GM12878 (cell line): ENCODE measurements around the gene KLF3. TPM values are rescaled to one million over a fixed set of nuclear protein-coding genes. Genes with fewer than 3 reads are reported as not detected.

Source experiments
- ATAC-seq: fragments of 200-7000 bp; cut with Tn5 transposase; 3 replicates; pipeline ENCODE4 v1.9.1; 2020; ENCODE audit warnings: mild to moderate bottlenecking, moderate library complexity
- BruUV-seq: library from RNA; stranded (reverse); fragments of 400-500 nt; replicated peaks from 2 replicates; lab custom pipeline; 2021; lab: Mats Ljungman, UMichigan
- CTCF ChIA-PET: fragments of 300-600 bp; sonication (Branson Sonifier 250); formaldehyde crosslinking; extraction: SDS; loops from one replicate; lab custom pipeline; 2021; ENCODE audit warnings: inconsistent platforms; lab: Yijun Ruan, JAX
- POLR2A ChIA-PET: fragments of 350-600 bp; formaldehyde crosslinking; extraction: SDS; loops from one replicate; lab custom pipeline; 2021; ENCODE audit warnings: inconsistent platforms; lab: Charles Lee
- RAD21 ChIA-PET: fragments of 300-600 bp; sonication (Branson Sonifier 250); formaldehyde crosslinking; loops from one replicate; lab custom pipeline; 2023; ENCODE audit warnings: antibody characterized with exemption; ENCODE audit not compliant: unreplicated experiment; lab: Charles Lee
- SMC1A ChIA-PET: fragments of 300-600 bp; sonication (Branson Sonifier 250); formaldehyde crosslinking; loops from one replicate; lab custom pipeline; 2023; ENCODE audit not compliant: unreplicated experiment, uncharacterized antibody; lab: Charles Lee
- DNase-seq: peaks from one replicate; pipeline ENCODE4 v3.0.0-alpha.2; 2011; ENCODE audit warnings: low read depth, low spot score
- FAIRE-seq: peaks from 3 replicates; lab custom pipeline; 2011; peaks lifted over from hg19 to GRCh38; lab: Jason Lieb, UNC
- H2AFZ ChIP-seq: 2 replicates; pipeline ENCODE4 v1.6.0; 2011; ENCODE audit warnings: low read depth, low read length, control low read depth; ENCODE audit not compliant: control insufficient read depth
- H3K27ac ChIP-seq: 2 replicates; pipeline ENCODE4 v1.5.1; 2011; ENCODE audit warnings: control low read depth; ENCODE audit not compliant: control insufficient read depth, insufficient read depth
- H3K27me3 ChIP-seq, 2 experiments: replicated peaks in 1 of 2; 2 replicates each; pipeline versions ENCODE4 v1.6.0 to v1.6.1; 2011; ENCODE audit warnings: low read length in 1 of 2; ENCODE audit not compliant: control insufficient read depth in 2 of 2, insufficient read depth in 2 of 2
- H3K36me3 ChIP-seq, 2 experiments: 2 replicates each; pipeline ENCODE4 v1.5.1; 2011; ENCODE audit warnings: low read length in 1 of 2; ENCODE audit not compliant: control insufficient read depth in 2 of 2, insufficient read depth in 2 of 2
- H3K4me1 ChIP-seq: 2 replicates; pipeline ENCODE4 v1.6.1; 2011; ENCODE audit warnings: mild to moderate bottlenecking, low read length, moderate library complexity, mixed read lengths; ENCODE audit not compliant: control insufficient read depth, insufficient read depth
- H3K4me2 ChIP-seq: 2 replicates; pipeline ENCODE4 v1.6.0; 2011; ENCODE audit warnings: control low read depth; ENCODE audit not compliant: control insufficient read depth, insufficient read depth
- H3K4me3 ChIP-seq: fragments of 200-600 bp; sonication (generic); 2 replicates; pipeline ENCODE4 v1.5.1; 2016
- H3K79me2 ChIP-seq: 2 replicates; pipeline ENCODE4 v1.6.0; 2011; ENCODE audit warnings: low read length; ENCODE audit not compliant: control insufficient read depth, insufficient read depth
- H3K9ac ChIP-seq: 2 replicates; pipeline ENCODE4 v1.8.0; 2011; ENCODE audit warnings: low read length, control low read depth, mixed read lengths; ENCODE audit not compliant: control insufficient read depth, insufficient read depth
- H3K9me3 ChIP-seq: replicated peaks from 3 replicates; pipeline ENCODE4 v1.5.1; 2011; ENCODE audit warnings: mild to moderate bottlenecking, low read length; ENCODE audit not compliant: control insufficient read depth, insufficient read depth
- H4K20me1 ChIP-seq: 2 replicates; pipeline ENCODE4 v1.6.0; 2011; ENCODE audit not compliant: control insufficient read depth, insufficient read depth
- MTA2 ChIP-seq: fragments of 450-650 bp; IDR thresholded peaks from 2 replicates; pipeline ENCODE4 v1.6.1; 2016; ENCODE audit warnings: low read depth, mild to moderate bottlenecking, moderate library complexity
- NFIC ChIP-seq: IDR thresholded peaks from 2 replicates; pipeline ENCODE4 v1.6.1; 2012; ENCODE audit warnings: low read depth, mild to moderate bottlenecking, inconsistent platforms, low read length, moderate library complexity
- WGBS: methylation state at CpG from one replicate; pipeline ENCODE4 v1.1.6; 2016; ENCODE audit warnings: low lambda C conversion rate; ENCODE audit not compliant: insufficient replicate concordance, insufficient coverage; ENCODE audit errors: missing lambda C conversion rate; 5-methylcytosine and 5-hydroxymethylcytosine counted together
- in situ Hi-C: fragments of 300-500 bp; cut with MboI; formaldehyde crosslinking; loops from 9 replicates; pipeline ENCODE4 v1.14.3; 2018; ENCODE audit warnings: mixed read lengths
- intact Hi-C: fragments of 100-400 bp; cut with micrococcal nuclease; formaldehyde crosslinking; loops from one replicate; pipeline ENCODE4 v1.14.2; 2022; ENCODE audit not compliant: unreplicated experiment
- polyA plus RNA-seq, 11 experiments: library from polyadenylated mRNA; depleted of rRNA in 4 of 11; unstranded in 6 of 11; stranded (reverse) in 5 of 11; fragments of >200 nt; fragmentation: Nextera tagmentation in 4 of 11; fragmentation: Illumina TruSeq in 1 of 11; extraction: Ambion mirVana in 4 of 11; extraction: Trizol in 1 of 11; gene quantifications; 1 replicate in 1 of 11; 2 replicates in 10 of 11; pipeline versions ENCODE4 v1.2.1 to v1.2.3, GENCODE V29; 2011 to 2016; ENCODE audit warnings: inconsistent platforms in 2 of 11, missing spikeins in 2 of 11, low read depth in 1 of 11
- total RNA-seq, 4 experiments: library from RNA; depleted of rRNA in 3 of 4; stranded (reverse); fragments of >200 nt in 3 of 4; fragmentation: Illumina TruSeq in 1 of 4; extraction: Trizol in 1 of 4; gene quantifications; 2 replicates each; pipeline versions ENCODE4 v1.2.1 to v1.2.3, GENCODE V29; 2013 to 2021
- TF ChIP-seq, protein P1 (sequence below): IDR thresholded peaks from 2 replicates; pipeline ENCODE4 v1.6.1; 2011; ENCODE audit warnings: borderline replicate concordance, low read depth, mild to moderate bottlenecking, moderate library complexity, low read length; ENCODE audit not compliant: insufficient read depth, poor library complexity, severe bottlenecking

Gene KLF3
- total and polyA plus RNA-seq, 10 of the 15 experiments (the other 5 are each of a cell fraction or from before 2014, with no cell fraction given), result 1.4 to 5.8 (median 2.1) TPM

DNA sequence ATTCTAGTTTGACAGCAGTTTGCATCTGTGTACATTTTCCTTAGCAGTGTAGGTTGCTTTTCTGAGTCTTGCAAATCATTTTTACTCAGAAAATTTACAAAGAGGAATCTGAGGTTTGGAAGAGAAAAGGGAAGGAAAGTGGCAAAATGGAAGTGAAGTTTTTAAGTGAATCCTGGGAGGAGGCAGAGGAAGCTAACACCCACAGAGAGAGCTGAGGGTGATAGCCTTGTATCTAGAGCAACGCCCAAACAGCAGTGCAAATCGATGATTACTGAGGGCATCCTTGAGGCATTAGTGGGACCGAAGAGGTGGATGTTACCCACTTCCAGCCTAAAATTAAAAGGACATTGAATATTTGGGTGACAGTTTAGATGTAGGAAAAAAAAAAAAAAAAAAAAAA lies 31.8 kb downstream of the KLF3 start:
- no peaks in the 10 kb centered on the region for H3K79me2 ChIP-seq

DNA sequence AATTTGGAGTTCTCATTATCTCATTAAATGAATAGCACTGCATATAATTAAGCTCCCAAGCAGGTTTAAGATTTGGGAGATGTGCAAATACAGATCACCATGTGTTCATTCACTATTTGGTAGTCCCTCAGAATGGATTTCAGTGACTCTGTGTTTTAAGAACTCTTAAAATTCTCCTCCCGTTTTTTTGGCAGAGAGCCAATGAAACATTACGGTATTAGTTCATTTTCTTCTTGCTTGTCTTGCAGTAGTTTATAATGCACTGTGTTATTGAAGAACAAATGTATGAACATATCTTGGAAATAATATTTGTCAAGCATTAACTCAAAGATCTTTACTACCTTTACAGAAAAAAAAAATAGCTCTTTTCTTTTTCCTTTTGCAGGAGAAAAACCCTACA lies 32.7 kb downstream of the KLF3 start:
- ChIA-PET POLR2A (no interaction called here), SMC1A (interaction anchor here (0.6 to 1.3 kb wide), 4 partner anchors 15 to 638 kb away, joined by 3 to 4 read pairs (median 4); no protein-coding TSS in a partner anchor), RAD21 (no interaction called here), CTCF (interaction anchor here (0.9 to 2.8 kb wide), 2 partner anchors 22 to 227 kb away, joined by 3 to 11 read pairs; no protein-coding TSS in a partner anchor)
- no peak overlapping the region for H2AFZ ChIP-seq
- H4K20me1 ChIP-seq, result no peaks in the 10 kb centered on the region
- TF ChIP-seq, protein P1, sequence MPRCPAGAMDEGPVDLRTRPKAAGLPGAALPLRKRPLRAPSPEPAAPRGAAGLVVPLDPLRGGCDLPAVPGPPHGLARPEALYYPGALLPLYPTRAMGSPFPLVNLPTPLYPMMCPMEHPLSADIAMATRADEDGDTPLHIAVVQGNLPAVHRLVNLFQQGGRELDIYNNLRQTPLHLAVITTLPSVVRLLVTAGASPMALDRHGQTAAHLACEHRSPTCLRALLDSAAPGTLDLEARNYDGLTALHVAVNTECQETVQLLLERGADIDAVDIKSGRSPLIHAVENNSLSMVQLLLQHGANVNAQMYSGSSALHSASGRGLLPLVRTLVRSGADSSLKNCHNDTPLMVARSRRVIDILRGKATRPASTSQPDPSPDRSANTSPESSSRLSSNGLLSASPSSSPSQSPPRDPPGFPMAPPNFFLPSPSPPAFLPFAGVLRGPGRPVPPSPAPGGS, result no peak
- 53% methylated on average over 2 of the region's 2 CpGs for WGBS
- no peaks in the 10 kb centered on the region for H3K4me1 ChIP-seq
- in situ Hi-C loops (no loop called here), intact Hi-C loops (no loop called here)
- H3K9me3 ChIP-seq, result no peaks in the 10 kb centered on the region
- no TSS peak for BruUV-seq
- no peak overlapping the region for H3K4me3 ChIP-seq
- H3K4me2 ChIP-seq, result no peak overlapping the region
- H3K27ac ChIP-seq, result no peak overlapping the region
- H3K9ac ChIP-seq, result no peak overlapping the region
- no peak for DNase-seq
- H3K79me2 ChIP-seq, result no peaks in the 10 kb centered on the region
- ATAC-seq, result no peak
- no peak for FAIRE-seq
- H3K27me3 ChIP-seq, result no peaks in the 10 kb centered on the region
- peaks cover 0 to 14% of the 10 kb centered on the region in 2 experiments; a peak in 2 of 4 replicates for H3K36me3 ChIP-seq

More for the DNA sequence above, 31.8 kb downstream of the KLF3 start:
- no peaks in the 10 kb centered on the region for H4K20me1 ChIP-seq
- H3K27me3 ChIP-seq, result no peaks in the 10 kb centered on the region
- ChIA-PET RAD21 (no interaction called here), CTCF (no interaction called here), SMC1A (no interaction called here), POLR2A (interaction anchor here (0.6 kb wide), 1 partner anchor 9 kb away, joined by 3 read pairs; no protein-coding TSS in a partner anchor)
- no TSS peak for BruUV-seq
- no peaks in the 10 kb centered on the region for H3K9me3 ChIP-seq
- no peak for ATAC-seq
- FAIRE-seq, result no peak
- in situ Hi-C loops, result no loop called here
- no peaks in the 10 kb centered on the region for H3K4me1 ChIP-seq
- DNase-seq, result no peak
- WGBS, result 96% methylated on average over 3 of the region's 3 CpGs
- H3K36me3 ChIP-seq, result peaks cover 0 to 14% of the 10 kb centered on the region in 2 experiments; a peak in 2 of 4 replicates
- H2AFZ ChIP-seq, result no peak overlapping the region
- no peak overlapping the region for H3K4me2 ChIP-seq
- TF ChIP-seq MTA2 (no peak), NFIC (no peak)
- no peak overlapping the region for H3K4me3 ChIP-seq
- intact Hi-C loops, result no loop called here
- H3K27ac ChIP-seq, result no peak overlapping the region
- no peak overlapping the region for H3K9ac ChIP-seq
